WTC11 (cell line): ENCODE measurements around the gene CREB3L4. TPM values are rescaled to one million over a fixed set of nuclear protein-coding genes. Genes with fewer than 3 reads are reported as not detected.
A peak's percentile ranks its signal among the peaks of the same experiment; 100 is the strongest.

ENCODE experiments used
- AFF4 ChIP-seq: sonication (generic); formaldehyde crosslinking; IDR thresholded peaks from 2 replicates; pipeline ENCODE4 v1.8.1; 2023; ENCODE audit warnings: mild to moderate bottlenecking, missing genetic modification reagents, borderline replicate concordance
- ATF3 ChIP-seq: sonication (generic); formaldehyde crosslinking; conservative IDR thresholded peaks from 2 replicates; pipeline ENCODE4 v1.8.1; 2022; ENCODE audit warnings: mild to moderate bottlenecking, missing genetic modification reagents
- CREB1 ChIP-seq: sonication (generic); formaldehyde crosslinking; IDR thresholded peaks from 2 replicates; pipeline ENCODE4 v1.8.0; 2023; ENCODE audit warnings: mild to moderate bottlenecking, missing genetic modification reagents
- ESRRA ChIP-seq: sonication (generic); formaldehyde crosslinking; IDR thresholded peaks from 2 replicates; pipeline ENCODE4 v1.8.1; 2022; ENCODE audit warnings: mild to moderate bottlenecking, missing genetic modification reagents, borderline replicate concordance
- FOXK1 ChIP-seq: sonication (generic); formaldehyde crosslinking; IDR thresholded peaks from 2 replicates; pipeline ENCODE4 v1.8.0; 2022; ENCODE audit warnings: mild to moderate bottlenecking, moderate library complexity, missing genetic modification reagents
- IRF1 ChIP-seq: sonication (generic); formaldehyde crosslinking; IDR thresholded peaks from 2 replicates; pipeline ENCODE4 v1.8.0; 2023; ENCODE audit warnings: missing genetic modification reagents
- JAZF1 ChIP-seq: fragments of 250-450 bp; sonication (Bioruptor Pico); IDR thresholded peaks from 2 replicates; pipeline ENCODE4 v1.9.0; 2021; ENCODE audit warnings: moderate library complexity, mild to moderate bottlenecking, inconsistent platforms
- JUN ChIP-seq: sonication (generic); formaldehyde crosslinking; IDR thresholded peaks from 2 replicates; pipeline ENCODE4 v1.8.0; 2023; ENCODE audit warnings: mild to moderate bottlenecking, missing genetic modification reagents
- MAX ChIP-seq: sonication (generic); formaldehyde crosslinking; IDR thresholded peaks from 2 replicates; pipeline ENCODE4 v1.8.0; 2022; ENCODE audit warnings: mild to moderate bottlenecking, missing genetic modification reagents
- MYBL2 ChIP-seq: sonication (generic); formaldehyde crosslinking; IDR thresholded peaks from 2 replicates; pipeline ENCODE4 v1.8.1; 2023; ENCODE audit warnings: mild to moderate bottlenecking, moderate library complexity, missing genetic modification reagents
- NFATC4 ChIP-seq: fragments of 250-450 bp; sonication (Bioruptor Pico); IDR thresholded peaks from 2 replicates; pipeline ENCODE4 v1.9.0; 2021; ENCODE audit warnings: mild to moderate bottlenecking
- NR2C2 ChIP-seq: sonication (generic); formaldehyde crosslinking; IDR thresholded peaks from 2 replicates; pipeline ENCODE4 v1.8.0; 2022; ENCODE audit warnings: mild to moderate bottlenecking, missing genetic modification reagents
- OVOL2 ChIP-seq: fragments of 250-450 bp; sonication (Bioruptor Pico); IDR thresholded peaks from 2 replicates; pipeline ENCODE4 v1.9.0; 2021; ENCODE audit warnings: mild to moderate bottlenecking, borderline replicate concordance
- PRDM15 ChIP-seq: sonication (generic); formaldehyde crosslinking; IDR thresholded peaks from 2 replicates; pipeline ENCODE4 v1.8.0; 2022; ENCODE audit warnings: missing genetic modification reagents
- PREB ChIP-seq: sonication (generic); formaldehyde crosslinking; IDR thresholded peaks from 2 replicates; pipeline ENCODE4 v1.8.1; 2022; ENCODE audit warnings: mild to moderate bottlenecking, missing genetic modification reagents, moderate library complexity, borderline replicate concordance
- RORB ChIP-seq: fragments of 250-450 bp; sonication (Bioruptor Pico); IDR thresholded peaks from 2 replicates; pipeline ENCODE4 v1.9.0; 2021; ENCODE audit warnings: mild to moderate bottlenecking
- SMAD4 ChIP-seq: sonication (generic); formaldehyde crosslinking; IDR thresholded peaks from 2 replicates; pipeline ENCODE4 v1.8.0; 2022; ENCODE audit warnings: mild to moderate bottlenecking, missing genetic modification reagents
- SP1 ChIP-seq: sonication (generic); formaldehyde crosslinking; conservative IDR thresholded peaks from 2 replicates; pipeline ENCODE4 v1.8.1; 2022; ENCODE audit warnings: missing genetic modification reagents
- TP53 ChIP-seq: sonication (generic); formaldehyde crosslinking; IDR thresholded peaks from 2 replicates; pipeline ENCODE4 v1.8.1; 2023; ENCODE audit warnings: mild to moderate bottlenecking, missing genetic modification reagents
- ZBTB21 ChIP-seq: sonication (generic); formaldehyde crosslinking; IDR thresholded peaks from 2 replicates; pipeline ENCODE4 v1.8.1; 2023; ENCODE audit warnings: mild to moderate bottlenecking, missing genetic modification reagents, borderline replicate concordance
- ZNF121 ChIP-seq: sonication (generic); formaldehyde crosslinking; IDR thresholded peaks from 2 replicates; pipeline ENCODE4 v1.8.0; 2023; ENCODE audit warnings: missing genetic modification reagents
- ZNF232 ChIP-seq: sonication (generic); formaldehyde crosslinking; IDR thresholded peaks from 2 replicates; pipeline ENCODE4 v1.8.0; 2022; ENCODE audit warnings: mild to moderate bottlenecking, missing genetic modification reagents
- ZNF281 ChIP-seq: sonication (generic); formaldehyde crosslinking; IDR thresholded peaks from 2 replicates; pipeline ENCODE4 v1.8.0; 2023; ENCODE audit warnings: mild to moderate bottlenecking, missing genetic modification reagents
- ZNF416 ChIP-seq: fragments of 250-450 bp; sonication (Bioruptor Pico); IDR thresholded peaks from 2 replicates; pipeline ENCODE4 v1.9.0; 2021; ENCODE audit warnings: mild to moderate bottlenecking, inconsistent platforms
- ZSCAN18 ChIP-seq: fragments of 250-450 bp; sonication (Bioruptor Pico); IDR thresholded peaks from 2 replicates; pipeline ENCODE4 v2.1.2; 2022; ENCODE audit warnings: mild to moderate bottlenecking, moderate library complexity
- total RNA-seq: library from RNA; stranded (reverse); gene quantifications from 3 replicates; pipeline ENCODE4 v1.2.3, GENCODE V29; 2021

The CREB3L4 gene
- total RNA-seq, 1 experiment from 2014 or later = 33.1 TPM

- TF ChIP-seq IRF1 (CRISPR knock-in tag) (0 out of 2 replicates have a peak, but pooled peaks have one; percentile 37), ZNF232 (CRISPR knock-in tag) (no peak), NR2C2 (CRISPR knock-in tag) (no peak), ATF3 (CRISPR knock-in tag) (0 out of 2 replicates have a peak, but pooled peaks have one; percentile 51), TP53 (CRISPR knock-in tag) (no peak), PRDM15 (CRISPR knock-in tag) (no peak), AFF4 (CRISPR knock-in tag) (no peak; the same call in 1 of the 2 replicates), JAZF1 (no peak), OVOL2 (CRISPR knock-in tag) (no peak; the same call in 1 of the 2 replicates), ZNF416 (CRISPR knock-in tag) (peak; percentile 72; the same call in 1 of the 2 replicates), MYBL2 (CRISPR knock-in tag) (0 out of 2 replicates have a peak, but pooled peaks have one; percentile 67), CREB1 (CRISPR knock-in tag) (peak; percentile 62; the same call in 1 of the 2 replicates), SP1 (CRISPR knock-in tag) (peak; percentile 42; the same call in 1 of the 2 replicates), ZSCAN18 (CRISPR knock-in tag) (no peak), PREB (CRISPR knock-in tag) (no peak), ZNF281 (CRISPR knock-in tag) (no peak), MAX (CRISPR knock-in tag) (peak; percentile 80), ESRRA (no peak), SMAD4 (CRISPR knock-in tag) (0 out of 2 replicates have a peak, but pooled peaks have one; percentile 55), FOXK1 (peak; percentile 73; the same call in 1 of the 2 replicates), NFATC4 (CRISPR knock-in tag) (peak; percentile 78; the same call in 1 of the 2 replicates), RORB (0 out of 2 replicates have a peak, but pooled peaks have one; percentile 45), JUN (CRISPR knock-in tag) (peak; percentile 88), ZNF121 (CRISPR knock-in tag) (no peak), ZBTB21 (CRISPR knock-in tag) (no peak; the same call in 1 of the 2 replicates)
These were observed 22.9 kb downstream of the CREB3L4 start, which contains the start of gene RPS27 (continued) for GRCh38 chr1:153990468-153991150.
